ENCODE data around the gene PILRB. TPM values are rescaled to one million over a fixed set of nuclear protein-coding genes. Genes with fewer than 3 reads are reported as not detected.
"Not testable (repeated sequence)": the region's sequence is repeated elsewhere in the genome, so short reads cannot be mapped to it uniquely, and the experiment has no call there.

PILRB gene
- polyA plus RNA-seq, 1 donor from 2014 or later = 222 TPM

GRCh38 chr7:100378114-100378755, 20.3 kb downstream of the PILRB start:
- Histone ChIP-seq H4K20me1 (ENCODE audit: insufficient read depth) (no peaks in the 10 kb centered on the region), H3K9me2 (ENCODE audit: insufficient read depth, low read length) (no peaks in the 10 kb centered on the region), H3K4me2 (ENCODE audit: low read length) (no peak overlapping the region), H3F3A (ENCODE audit: insufficient read depth, low read length, poor library complexity, severe bottlenecking) (no peaks in the 10 kb centered on the region), H3K36me3 (ENCODE audit: insufficient read depth, low read length) (no peaks in the 10 kb centered on the region), H3K79me2 (replicated peaks; ENCODE audit: insufficient read depth, low read length) (no peaks in the 10 kb centered on the region), H3K9ac (ENCODE audit: low read length) (no peak overlapping the region), H2AFZ (ENCODE audit: low read depth, low read length) (no peak overlapping the region), H3K4me3 (ENCODE audit: low read length) (no peak overlapping the region), H3K27ac (ENCODE audit: low read length) (no peak overlapping the region), H3K9me3 (ENCODE audit: low read length) (no peaks in the 10 kb centered on the region), H3K27me3 (ENCODE audit: insufficient read depth, low read depth, low read length) (no peaks in the 10 kb centered on the region)
- TF ChIP-seq EP300 (conservative IDR thresholded peaks at IDR 0.05; ENCODE audit: poor library complexity, severe bottlenecking) = no peak
- TF ChIP-seq SMC3 (conservative IDR thresholded peaks at IDR 0.05; ENCODE audit: poor library complexity) = no peak
- no peak for TF ChIP-seq EZH2 (IDR thresholded peaks at IDR 0.05; ENCODE audit: borderline replicate concordance, insufficient read depth, low read length, poor library complexity, severe bottlenecking)
- TF ChIP-seq POLR2AphosphoS5 (IDR thresholded peaks at IDR 0.05) = no peak
- TF ChIP-seq MXI1 (conservative IDR thresholded peaks at IDR 0.05; ENCODE audit: poor library complexity, severe bottlenecking) = no peak

DNA sequence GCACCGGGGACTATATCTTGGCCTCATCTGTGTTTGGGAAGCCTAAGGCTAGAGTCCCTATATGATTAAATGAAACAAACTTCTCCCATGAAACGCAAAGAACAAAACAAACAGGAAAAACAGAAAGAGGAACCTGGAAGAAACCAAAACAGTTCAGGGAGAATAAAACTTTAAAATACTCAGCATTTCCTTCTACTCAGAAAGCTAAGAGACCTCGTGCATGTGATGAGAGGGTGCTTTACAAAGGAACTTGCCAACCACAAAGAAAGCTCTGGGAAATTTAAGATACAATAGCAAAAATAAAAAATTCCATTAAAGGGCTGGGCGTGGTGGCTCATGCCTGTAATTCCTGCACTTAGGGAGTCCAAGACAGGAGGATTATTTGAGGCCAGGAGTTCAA, 22.3 kb downstream of the PILRB start:
- Histone ChIP-seq H3K27me3 (ENCODE audit: insufficient read depth, low read depth, low read length) (no peaks in the 10 kb centered on the region), H3K27ac (ENCODE audit: low read length) (no peak overlapping the region), H3K79me2 (replicated peaks; ENCODE audit: insufficient read depth, low read length) (no peaks in the 10 kb centered on the region), H3K36me3 (ENCODE audit: insufficient read depth, low read length) (no peaks in the 10 kb centered on the region), H3K9me2 (ENCODE audit: insufficient read depth, low read length) (no peaks in the 10 kb centered on the region), H4K20me1 (ENCODE audit: insufficient read depth) (no peaks in the 10 kb centered on the region), H2AFZ (ENCODE audit: low read depth, low read length) (no peak overlapping the region), H3K4me2 (ENCODE audit: low read length) (no peak overlapping the region), H3K4me3 (ENCODE audit: low read length) (no peak overlapping the region), H3K9ac (ENCODE audit: low read length) (no peak overlapping the region), H3F3A (ENCODE audit: insufficient read depth, low read length, poor library complexity, severe bottlenecking) (no peaks in the 10 kb centered on the region), H3K9me3 (ENCODE audit: low read length) (no peaks in the 10 kb centered on the region)
- TF ChIP-seq EP300 (conservative IDR thresholded peaks at IDR 0.05; ENCODE audit: poor library complexity, severe bottlenecking) = no peak
- TF ChIP-seq CTCF (IDR thresholded peaks at IDR 0.05; ENCODE audit: poor library complexity, severe bottlenecking) = no peak
- no peak for TF ChIP-seq TAF1 (IDR thresholded peaks at IDR 0.05; ENCODE audit: low read depth)
- no peak for TF ChIP-seq EZH2 (IDR thresholded peaks at IDR 0.05; ENCODE audit: borderline replicate concordance, insufficient read depth, low read length, poor library complexity, severe bottlenecking)
- TF ChIP-seq, protein P1, sequence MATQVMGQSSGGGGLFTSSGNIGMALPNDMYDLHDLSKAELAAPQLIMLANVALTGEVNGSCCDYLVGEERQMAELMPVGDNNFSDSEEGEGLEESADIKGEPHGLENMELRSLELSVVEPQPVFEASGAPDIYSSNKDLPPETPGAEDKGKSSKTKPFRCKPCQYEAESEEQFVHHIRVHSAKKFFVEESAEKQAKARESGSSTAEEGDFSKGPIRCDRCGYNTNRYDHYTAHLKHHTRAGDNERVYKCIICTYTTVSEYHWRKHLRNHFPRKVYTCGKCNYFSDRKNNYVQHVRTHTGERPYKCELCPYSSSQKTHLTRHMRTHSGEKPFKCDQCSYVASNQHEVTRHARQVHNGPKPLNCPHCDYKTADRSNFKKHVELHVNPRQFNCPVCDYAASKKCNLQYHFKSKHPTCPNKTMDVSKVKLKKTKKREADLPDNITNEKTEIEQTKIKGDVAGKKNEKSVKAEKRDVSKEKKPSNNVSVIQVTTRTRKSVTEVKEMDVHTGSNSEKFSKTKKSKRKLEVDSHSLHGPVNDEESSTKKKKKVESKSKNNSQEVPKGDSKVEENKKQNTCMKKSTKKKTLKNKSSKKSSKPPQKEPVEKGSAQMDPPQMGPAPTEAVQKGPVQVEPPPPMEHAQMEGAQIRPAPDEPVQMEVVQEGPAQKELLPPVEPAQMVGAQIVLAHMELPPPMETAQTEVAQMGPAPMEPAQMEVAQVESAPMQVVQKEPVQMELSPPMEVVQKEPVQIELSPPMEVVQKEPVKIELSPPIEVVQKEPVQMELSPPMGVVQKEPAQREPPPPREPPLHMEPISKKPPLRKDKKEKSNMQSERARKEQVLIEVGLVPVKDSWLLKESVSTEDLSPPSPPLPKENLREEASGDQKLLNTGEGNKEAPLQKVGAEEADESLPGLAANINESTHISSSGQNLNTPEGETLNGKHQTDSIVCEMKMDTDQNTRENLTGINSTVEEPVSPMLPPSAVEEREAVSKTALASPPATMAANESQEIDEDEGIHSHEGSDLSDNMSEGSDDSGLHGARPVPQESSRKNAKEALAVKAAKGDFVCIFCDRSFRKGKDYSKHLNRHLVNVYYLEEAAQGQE (IDR thresholded peaks at IDR 0.05; ENCODE audit: borderline replicate concordance) = no peak

- not testable (repeated sequence) for H3K27ac ChIP-seq (ENCODE audit: low read length); H3F3A ChIP-seq (ENCODE audit: insufficient read depth, low read length, poor library complexity, severe bottlenecking); H3K9me3 ChIP-seq (ENCODE audit: low read length); H2AFZ ChIP-seq (ENCODE audit: low read depth, low read length); H4K20me1 ChIP-seq (ENCODE audit: insufficient read depth); H3K27me3 ChIP-seq (ENCODE audit: insufficient read depth, low read depth, low read length); H3K9me2 ChIP-seq (ENCODE audit: insufficient read depth, low read length); H3K9ac ChIP-seq (ENCODE audit: low read length); H3K4me2 ChIP-seq (ENCODE audit: low read length); H3K4me3 ChIP-seq (ENCODE audit: low read length); H3K79me2 ChIP-seq (replicated peaks; ENCODE audit: insufficient read depth, low read length); H3K36me3 ChIP-seq (ENCODE audit: insufficient read depth, low read length)
Observed at GRCh38 chr7:100381531-100382233, 23.8 kb downstream of the PILRB start.

DNA sequence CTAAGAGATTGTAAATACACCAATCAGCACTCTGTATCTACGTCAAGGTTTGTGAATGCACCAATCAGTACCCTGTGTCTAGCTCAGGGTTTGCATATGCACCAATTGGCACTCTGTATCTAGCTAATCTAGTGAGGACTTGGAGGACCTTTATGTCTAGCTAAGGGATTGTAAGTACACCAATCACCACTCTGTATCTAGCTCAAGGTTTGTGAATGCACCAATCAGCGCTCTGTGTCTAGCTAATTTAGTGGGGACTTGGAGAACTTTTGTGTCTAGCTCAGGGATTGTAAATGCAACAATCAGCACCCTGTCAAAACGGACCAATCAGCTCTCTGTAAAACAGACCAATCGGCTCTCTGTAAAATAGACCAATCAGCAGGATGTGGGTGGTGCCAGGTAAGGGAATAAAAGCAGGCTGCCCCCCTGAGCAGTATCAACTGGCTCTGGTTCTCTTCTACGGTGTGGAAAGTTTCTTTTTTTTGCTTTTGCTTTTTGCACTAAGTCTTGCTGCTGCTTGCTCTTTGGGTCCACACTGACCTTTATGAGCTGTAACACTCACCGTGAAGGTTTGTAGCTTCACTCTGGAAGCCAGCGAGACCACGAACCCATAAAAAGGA, 24.4 kb downstream of the PILRB start:
- not testable (repeated sequence) for H3K79me2 ChIP-seq (replicated peaks; ENCODE audit: insufficient read depth, low read length); H3K9me2 ChIP-seq (ENCODE audit: insufficient read depth, low read length); H4K20me1 ChIP-seq (ENCODE audit: insufficient read depth); H3F3A ChIP-seq (ENCODE audit: insufficient read depth, low read length, poor library complexity, severe bottlenecking); H3K9ac ChIP-seq (ENCODE audit: low read length); H3K4me3 ChIP-seq (ENCODE audit: low read length); H2AFZ ChIP-seq (ENCODE audit: low read depth, low read length); H3K4me2 ChIP-seq (ENCODE audit: low read length); H3K36me3 ChIP-seq (ENCODE audit: insufficient read depth, low read length); H3K27me3 ChIP-seq (ENCODE audit: insufficient read depth, low read depth, low read length); H3K27ac ChIP-seq (ENCODE audit: low read length); H3K9me3 ChIP-seq (ENCODE audit: low read length)

Measured in neural cell (in vitro differentiated cells).